Brain microvascular endothelial cell (primary cell): ENCODE data around the gene MAT2B.

Experiments
- DNase-seq: peaks from one replicate; pipeline ENCODE4 v3.0.0-alpha.2; 2020
- H3K27ac ChIP-seq: fragments of 250-450 bp; sonication (Bioruptor Pico); 2 replicates; pipeline ENCODE4 v1.5.1; 2020; ENCODE audit warnings: mild to moderate bottlenecking, moderate library complexity
- H3K27me3 ChIP-seq: fragments of 250-450 bp; sonication (Bioruptor Pico); replicated peaks from 2 replicates; pipeline ENCODE4 v1.5.1; 2020; ENCODE audit warnings: mild to moderate bottlenecking
- H3K36me3 ChIP-seq: fragments of 250-450 bp; sonication (Bioruptor Pico); replicated peaks from 2 replicates; pipeline ENCODE4 v1.5.1; 2020; ENCODE audit warnings: mild to moderate bottlenecking
- H3K4me3 ChIP-seq: 2 replicates; pipeline ENCODE4 v1.5.1; 2011; ENCODE audit warnings: low read depth, mild to moderate bottlenecking, control low read depth, low read length, moderate library complexity
- CTCF ChIP-seq: IDR thresholded peaks from 2 replicates; pipeline ENCODE4 v1.5.1; 2011; ENCODE audit warnings: low read depth, mild to moderate bottlenecking, moderate library complexity, low read length, control low read depth, inconsistent platforms; ENCODE audit errors: missing control alignments
- in situ Hi-C: cut with HindIII; loops from 2 replicates; pipeline ENCODE4 v1.10.0; 2017; ENCODE audit warnings: low sequenced_read_pairs, low pct_ligation_motif_present

Gene MAT2B

GRCh38 chr5:163459819-163460561, 45.4 kb upstream of the MAT2B start, which contains the start of gene NUDCD2:
TSS of gene NUDCD2 (minus strand) at chr5:163460102. CDS start at chr5:163460050, 52 bp downstream.
- Histone ChIP-seq H3K27me3 (no peaks in the 10 kb centered on the region), H3K27ac (peak within 1 kb of the TSS; percentile 98), H3K4me3 (peak within 1 kb of the TSS; percentile 78), H3K36me3 (peaks cover 3% of the 10 kb centered on the region)
- TF ChIP-seq CTCF, result peak; percentile 45
- DNase-seq, result peak; percentile 99
- in situ Hi-C loops, result no loop called here

- in situ Hi-C loops, result no loop called here
- H3K27me3 ChIP-seq, result no peaks in the 10 kb centered on the region
- TF ChIP-seq CTCF, result no peak
- peak within 1 kb of the TSS; percentile 78 for H3K4me3 ChIP-seq
- H3K27ac ChIP-seq, result peak within 1 kb of the TSS; percentile 98
- DNase-seq, result no peak
- no peaks in the 10 kb centered on the region for H3K36me3 ChIP-seq
Observed at GRCh38 chr5:163460562-163461171, 44.8 kb upstream of the MAT2B start, which contains the start of gene HMMR. TSS of gene HMMR (plus strand) at chr5:163460632. CDS start at chr5:163460693, 61 bp downstream.

GRCh38 chr5:163463063-163463435, 42.4 kb upstream of the MAT2B start:
- TF ChIP-seq CTCF, result no peak
- peak overlapping the region; percentile 73 for H3K27ac ChIP-seq
- H3K27me3 ChIP-seq, result no peaks in the 10 kb centered on the region
- in situ Hi-C loops, result no loop called here
- no peak for DNase-seq
- no peaks in the 10 kb centered on the region for H3K36me3 ChIP-seq
- no peak overlapping the region for H3K4me3 ChIP-seq

GRCh38 chr5:163467682-163468081, 37.7 kb upstream of the MAT2B start:
- no peaks in the 10 kb centered on the region for H3K27me3 ChIP-seq
- TF ChIP-seq CTCF, result no peak
- H3K4me3 ChIP-seq, result no peak overlapping the region
- DNase-seq, result no peak
- no peak overlapping the region for H3K27ac ChIP-seq
- H3K36me3 ChIP-seq, result no peaks in the 10 kb centered on the region
- in situ Hi-C loops, result no loop called here

- no peaks in the 10 kb centered on the region for H3K36me3 ChIP-seq
- no peak for DNase-seq
- in situ Hi-C loops, result no loop called here
Observed at GRCh38 chr5:163473635-163474243, 31.7 kb upstream of the MAT2B start.

More at GRCh38 chr5:163473635-163474243, 31.7 kb upstream of the MAT2B start:
- H3K27me3 ChIP-seq, result no peaks in the 10 kb centered on the region
- peak; percentile 15 for TF ChIP-seq CTCF
- H3K27ac ChIP-seq, result no peak overlapping the region
- H3K4me3 ChIP-seq, result no peak overlapping the region
